HCT116 (cell line): ENCODE data around the gene ARHGAP5. TPM values are rescaled to one million over a fixed set of nuclear protein-coding genes. Genes with fewer than 3 reads are reported as not detected.

Experiments
- ATAC-seq: fragments of 200-7000 bp; cut with Tn5 transposase; 2 replicates; pipeline ENCODE4 v1.9.1; 2020; ENCODE audit warnings: mild to moderate bottlenecking, moderate library complexity
- BruUV-seq: library from RNA; stranded (reverse); fragments of 400-500 nt; replicated peaks from 2 replicates; lab custom pipeline; 2021; lab: Mats Ljungman, UMichigan
- CTCF ChIA-PET: fragments of 300-600 bp; sonication (Branson Sonifier 250); formaldehyde crosslinking; loops from one replicate; lab custom pipeline; 2021; ENCODE audit warnings: antibody characterized with exemption; lab: Charles Lee
- POLR2A ChIA-PET: fragments of 300-600, 350-600 bp; sonication (Branson Sonifier 250); formaldehyde crosslinking; loops from one replicate; lab custom pipeline; 2021; ENCODE audit warnings: antibody characterized with exemption; lab: Charles Lee
- RAD21 ChIA-PET, 2 experiments: fragments of 300-600 bp; sonication (Branson Sonifier 250); formaldehyde crosslinking; loops; one replicate each; lab custom pipeline; 2023; ENCODE audit warnings: low total read pairs in 2 of 2; ENCODE audit not compliant: uncharacterized antibody in 2 of 2, unreplicated experiment in 2 of 2, low non-redundant PET in 1 of 2; lab: Charles Lee
- DNase-seq: peaks from one replicate; pipeline ENCODE4 v3.0.0-alpha.2; 2010; ENCODE audit warnings: low read depth, low spot score
- H2AFZ ChIP-seq: fragments of 200-600 bp; shearing (Covaris generic), sonication (generic); 2 replicates; pipeline ENCODE4 v1.6.1; 2017; ENCODE audit warnings: low read depth, mixed run types, mixed read lengths, antibody characterized with exemption, low read length; ENCODE audit not compliant: poor library complexity, severe bottlenecking
- H3K27ac ChIP-seq: 2 replicates; pipeline ENCODE4 v1.5.1; 2012; ENCODE audit warnings: low read depth, low read length
- H3K27me3 ChIP-seq: fragments of 200-600 bp; sonication (generic); 2 replicates; pipeline ENCODE4 v1.6.1; 2016; ENCODE audit warnings: mixed run types, low read length, mixed read lengths; ENCODE audit not compliant: insufficient read depth
- H3K36me3 ChIP-seq, 2 experiments: fragments of 200-500 bp in 1 of 2; fragments of 200-600 bp in 1 of 2; sonication (Bioruptor generic) in 1 of 2; sonication (generic) in 1 of 2; 2 replicates each; pipeline versions ENCODE4 v1.5.1 to v1.6.1; 2014 to 2016; ENCODE audit warnings: low read length in 2 of 2, inconsistent platforms in 1 of 2, mixed read lengths in 1 of 2, mixed run types in 1 of 2; ENCODE audit not compliant: insufficient read depth in 2 of 2, control insufficient read depth in 1 of 2
- H3K4me1 ChIP-seq, 2 experiments: fragments of 200-600 bp in 1 of 2; sonication (generic) in 1 of 2; 2 replicates each; pipeline versions ENCODE4 v1.5.1 to v1.6.1; 2012 to 2017; ENCODE audit warnings: low read length in 2 of 2, inconsistent platforms in 1 of 2, mild to moderate bottlenecking in 1 of 2, mixed read lengths in 1 of 2, mixed run types in 1 of 2, moderate library complexity in 1 of 2; ENCODE audit not compliant: insufficient read depth in 2 of 2, control insufficient read depth in 1 of 2
- H3K4me2 ChIP-seq: fragments of 200-600 bp; sonication (generic); 2 replicates; pipeline ENCODE4 v1.6.1; 2017; ENCODE audit warnings: mixed run types, low read length, mixed read lengths
- H3K4me3 ChIP-seq, 2 experiments: fragments of 200-600 bp in 1 of 2; sonication (generic) in 1 of 2; replicated peaks in 1 of 2; 2 replicates each; pipeline ENCODE4 v1.5.1; 2011 to 2016; ENCODE audit warnings: low read length in 2 of 2, control low read depth in 1 of 2, low read depth in 1 of 2, mild to moderate bottlenecking in 1 of 2, mixed read lengths in 1 of 2, mixed run types in 1 of 2
- H3K79me2 ChIP-seq: fragments of 200-600 bp; sonication (generic); 2 replicates; pipeline ENCODE4 v1.6.1; 2017; ENCODE audit warnings: mild to moderate bottlenecking, mixed run types, low read length, moderate library complexity, mixed read lengths; ENCODE audit not compliant: insufficient read depth
- H3K9ac ChIP-seq: fragments of 200-600 bp; sonication (generic); 2 replicates; pipeline ENCODE4 v1.6.1; 2016; ENCODE audit warnings: low read length, mixed read lengths
- H3K9me2 ChIP-seq: fragments of 200-600 bp; sonication (generic), shearing (Covaris generic); 2 replicates; pipeline ENCODE4 v1.6.1; 2017; ENCODE audit warnings: mixed run types, mild to moderate bottlenecking, moderate library complexity; ENCODE audit not compliant: insufficient read depth
- H3K9me3 ChIP-seq, 2 experiments: fragments of 200-500 bp in 1 of 2; fragments of 200-600 bp in 1 of 2; sonication (Bioruptor generic) in 1 of 2; sonication (generic) in 1 of 2; 2 replicates each; pipeline ENCODE4 v1.6.1; 2014 to 2017; ENCODE audit warnings: low read length in 2 of 2, mixed read lengths in 2 of 2, inconsistent platforms in 1 of 2, low read depth in 1 of 2, mild to moderate bottlenecking in 1 of 2, mixed run types in 1 of 2, moderate library complexity in 1 of 2; ENCODE audit not compliant: control insufficient read depth in 1 of 2, insufficient read depth in 1 of 2
- H4K20me1 ChIP-seq: fragments of 200-600 bp; sonication (generic), shearing (Covaris generic); 2 replicates; pipeline ENCODE4 v1.6.1; 2017; ENCODE audit warnings: mixed run types, mild to moderate bottlenecking, moderate library complexity; ENCODE audit not compliant: insufficient read depth
- CBX3 ChIP-seq: IDR thresholded peaks from 2 replicates; pipeline ENCODE4 v1.6.1; 2012; ENCODE audit warnings: low read depth
- CEBPB ChIP-seq: IDR thresholded peaks from 2 replicates; pipeline ENCODE4 v1.6.1; 2012; ENCODE audit warnings: low read depth
- CTCF ChIP-seq, 3 experiments: fragments of 200-600 bp in 1 of 3; sonication (generic) in 1 of 3; IDR thresholded peaks in 2 of 3; conservative IDR thresholded peaks in 1 of 3; 2 replicates each; pipeline ENCODE4 v1.5.1; 2012 to 2017; ENCODE audit warnings: low read depth in 2 of 3, low read length in 2 of 3, antibody characterized with exemption in 1 of 3, borderline replicate concordance in 1 of 3, control low read depth in 1 of 3, mild to moderate bottlenecking in 1 of 3, mixed read lengths in 1 of 3, mixed run types in 1 of 3, moderate library complexity in 1 of 3; ENCODE audit not compliant: insufficient read depth in 1 of 3
- EGR1 ChIP-seq: IDR thresholded peaks from 2 replicates; pipeline ENCODE4 v1.6.1; 2012; ENCODE audit warnings: low read depth
- MAX ChIP-seq: IDR thresholded peaks from 2 replicates; pipeline ENCODE4 v1.6.1; 2012
- POLR2A ChIP-seq: IDR thresholded peaks from 2 replicates; pipeline ENCODE4 v1.7.0; 2011; ENCODE audit warnings: borderline replicate concordance; ENCODE audit not compliant: insufficient read depth, insufficient read length; ENCODE audit errors: extremely low read depth
- REST ChIP-seq: IDR thresholded peaks from 2 replicates; pipeline ENCODE4 v1.6.1; 2012; ENCODE audit warnings: low read depth
- SIN3A ChIP-seq: IDR thresholded peaks from 2 replicates; pipeline ENCODE4 v1.6.1; 2012; ENCODE audit warnings: low read depth
- SP1 ChIP-seq: IDR thresholded peaks from 2 replicates; pipeline ENCODE4 v1.6.1; 2012; ENCODE audit warnings: low read depth
- SRF ChIP-seq: IDR thresholded peaks from 2 replicates; pipeline ENCODE4 v1.6.1; 2012; ENCODE audit warnings: low read depth
- ZFX ChIP-seq: fragments of 450-650 bp; IDR thresholded peaks from 2 replicates; pipeline ENCODE4 v1.6.1; 2017
- ZNF274 ChIP-seq: fragments of 200-500 bp; sonication (Bioruptor generic); IDR thresholded peaks from 2 replicates; pipeline ENCODE4 v1.6.1; 2014; ENCODE audit warnings: mild to moderate bottlenecking, low read depth, low read length, inconsistent platforms
- intact Hi-C: fragments of 100-400 bp; cut with micrococcal nuclease; formaldehyde crosslinking; loops from 2 replicates; pipeline ENCODE4 v1.10.0; 2022
- total RNA-seq: library from RNA; stranded (reverse); gene quantifications from one replicate; pipeline ENCODE4 v1.2.1, GENCODE V29; 2021; ENCODE audit not compliant: unreplicated experiment

Gene ARHGAP5
- total RNA-seq, 1 experiment from 2014 or later, result 66.7 TPM

GRCh38 chr14:32080001-32080510 lies 3.0 kb downstream of the ARHGAP5 start:
- intact Hi-C loops, result no loop called here
- ATAC-seq (no peak), DNase-seq (no peak)
- no peaks in the 10 kb centered on the region for H3K27me3 ChIP-seq
- peaks cover 82% of the 10 kb centered on the region for H3K79me2 ChIP-seq
- peaks cover 29% of the 10 kb centered on the region; the same call in 1 of the 2 replicates for H4K20me1 ChIP-seq
- no peak overlapping the region for H2AFZ ChIP-seq
- H3K9ac ChIP-seq, result no peak overlapping the region
- H3K36me3 ChIP-seq, result no peaks in the 10 kb centered on the region
- no peak overlapping the region for H3K27ac ChIP-seq
- no peaks in the 10 kb centered on the region for H3K9me2 ChIP-seq
- no peak for TF ChIP-seq ZNF274
- no peak for TF ChIP-seq SRF
- no peak for TF ChIP-seq POLR2A
- no peak for TF ChIP-seq CEBPB
- TF ChIP-seq REST, result no peak
- no peak for TF ChIP-seq SP1
- no peak for TF ChIP-seq EGR1
- TF ChIP-seq SIN3A, result no peak
- TF ChIP-seq CTCF (IDR thresholded peaks at IDR 0.05 in 2 of 3, conservative IDR thresholded peaks at IDR 0.05 in 1 of 3; ENCODE audit: borderline replicate concordance in 1 of 3, insufficient read depth in 1 of 3, low read depth in 2 of 3, low read length in 2 of 3), result no peak
- no peak for TF ChIP-seq CBX3
- TF ChIP-seq MAX, result no peak
- no peak for TF ChIP-seq ZFX
- BruUV-seq, result no TSS peak
- no peaks in the 10 kb centered on the region for H3K9me3 ChIP-seq
- peak overlapping the region; percentile 90; the same call in 1 of the 2 replicates for H3K4me2 ChIP-seq
- POLR2A ChIA-PET, result no interaction called here
- RAD21 ChIA-PET, result no interaction called here
- peaks cover 41 to 68% of the 10 kb centered on the region in 2 experiments for H3K4me1 ChIP-seq
- CTCF ChIA-PET, result interaction anchor here (1.0 kb wide), 1 partner anchor 570 kb away, joined by 3 read pairs; no protein-coding TSS in a partner anchor
- H3K4me3 ChIP-seq, result no peak overlapping the region
